ENCODE measurements around the gene KLK14.

- TF ChIP-seq CREB1 (CRISPR knock-in tag; IDR thresholded peaks at IDR 0.05; ENCODE audit: low read depth) (no peak), EZH2phosphoT487 (IDR thresholded peaks at IDR 0.05; ENCODE audit: unreplicated experiment) (no peak), CTCF (conservative IDR thresholded peaks at IDR 0.05; ENCODE audit: low read depth in 2 of 2) (no peak), ETS1 (IDR thresholded peaks at IDR 0.05) (no peak), REST (IDR thresholded peaks at IDR 0.05; ENCODE audit: unreplicated experiment) (no peak), POLR2AphosphoS5 (IDR thresholded peaks at IDR 0.05; ENCODE audit: low read depth) (no peak), ZNF331 (CRISPR knock-in tag; IDR thresholded peaks at IDR 0.05; ENCODE audit: low read depth) (no peak), EZH2 (IDR thresholded peaks at IDR 0.05; ENCODE audit: low read depth, unreplicated experiment) (no peak), NANOG (IDR thresholded peaks at IDR 0.05; ENCODE audit: borderline replicate concordance) (no peak), JUNB (IDR thresholded peaks at IDR 0.05; ENCODE audit: unreplicated experiment) (no peak)
These were observed 44.3 kb upstream of the KLK14 start for GRCh38 chr19:51127032-51127431.
